ENCODE data around the gene ZFYVE9. TPM values are rescaled to one million over a fixed set of nuclear protein-coding genes. Genes with fewer than 3 reads are reported as not detected.
A peak's percentile ranks its signal among the peaks of the same experiment; 100 is the strongest.

Gene ZFYVE9
- total RNA-seq, 1 donor from 2014 or later: 16.5 TPM

DNA sequence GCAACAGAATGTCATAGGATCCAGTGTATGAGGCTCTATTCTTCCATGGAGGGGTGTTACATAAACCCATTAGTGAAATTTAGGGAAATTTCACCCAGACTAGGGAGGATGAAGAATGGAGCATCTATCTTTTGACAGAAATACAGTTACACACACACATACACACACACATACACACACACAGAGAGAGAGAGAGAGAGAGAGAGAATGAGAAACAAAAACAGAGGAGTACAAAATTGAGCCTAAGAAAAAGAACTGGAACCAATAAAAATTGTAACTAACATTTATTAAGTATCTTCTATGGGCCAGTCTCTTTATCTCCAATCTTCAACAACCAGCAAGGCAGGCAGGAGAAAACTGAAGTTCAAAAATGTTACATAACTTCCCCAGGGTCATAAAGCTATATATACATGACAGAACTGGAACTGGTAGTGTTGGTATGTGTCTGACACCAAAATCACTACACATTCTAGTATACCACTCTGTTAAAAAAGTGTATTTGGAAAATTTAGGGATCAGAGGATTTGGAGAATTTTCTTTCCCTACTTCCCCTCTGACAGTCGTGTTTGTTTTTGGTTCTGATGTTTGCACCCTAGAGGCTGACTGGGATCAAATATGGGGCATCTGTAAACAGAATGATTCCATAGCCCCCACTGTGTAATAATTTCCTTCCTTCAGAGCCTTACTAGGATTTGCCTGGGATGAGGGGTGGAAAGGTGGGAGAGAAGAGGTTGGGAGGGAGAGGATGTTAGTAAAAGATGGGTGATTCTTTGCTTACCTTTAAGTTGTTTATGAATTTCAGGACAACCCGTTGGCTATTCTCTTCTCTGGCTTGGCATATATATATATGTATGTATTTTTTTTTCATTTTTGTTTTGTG lies 1.0 kb upstream of the ZFYVE9 start:
- H2AFZ ChIP-seq (ENCODE audit: low read depth, low read length): no peak overlapping the region
- Mint-ChIP-seq H3K27me3 (ENCODE audit: low read depth, unreplicated experiment) (no peaks in the 10 kb centered on the region), H3K36me3 (ENCODE audit: low read depth, unreplicated experiment) (no peaks in the 10 kb centered on the region), H3K27ac (ENCODE audit: unreplicated experiment) (peak overlapping the region; percentile 77), H3K4me1 (ENCODE audit: low read depth, unreplicated experiment) (peaks cover 16% of the 10 kb centered on the region), H3K4me3 (ENCODE audit: unreplicated experiment) (peak overlapping the region; percentile 86), H3K9me3 (ENCODE audit: unreplicated experiment) (no peaks in the 10 kb centered on the region)
- H4K20me1 ChIP-seq (ENCODE audit: insufficient read depth, low read length): peaks cover 14% of the 10 kb centered on the region
- peak overlapping the region; percentile 92 for H3K9ac ChIP-seq (ENCODE audit: low read length)
- peak overlapping the region; percentile 93 for H3K4me2 ChIP-seq (ENCODE audit: low read length)
- TF ChIP-seq, protein P1, sequence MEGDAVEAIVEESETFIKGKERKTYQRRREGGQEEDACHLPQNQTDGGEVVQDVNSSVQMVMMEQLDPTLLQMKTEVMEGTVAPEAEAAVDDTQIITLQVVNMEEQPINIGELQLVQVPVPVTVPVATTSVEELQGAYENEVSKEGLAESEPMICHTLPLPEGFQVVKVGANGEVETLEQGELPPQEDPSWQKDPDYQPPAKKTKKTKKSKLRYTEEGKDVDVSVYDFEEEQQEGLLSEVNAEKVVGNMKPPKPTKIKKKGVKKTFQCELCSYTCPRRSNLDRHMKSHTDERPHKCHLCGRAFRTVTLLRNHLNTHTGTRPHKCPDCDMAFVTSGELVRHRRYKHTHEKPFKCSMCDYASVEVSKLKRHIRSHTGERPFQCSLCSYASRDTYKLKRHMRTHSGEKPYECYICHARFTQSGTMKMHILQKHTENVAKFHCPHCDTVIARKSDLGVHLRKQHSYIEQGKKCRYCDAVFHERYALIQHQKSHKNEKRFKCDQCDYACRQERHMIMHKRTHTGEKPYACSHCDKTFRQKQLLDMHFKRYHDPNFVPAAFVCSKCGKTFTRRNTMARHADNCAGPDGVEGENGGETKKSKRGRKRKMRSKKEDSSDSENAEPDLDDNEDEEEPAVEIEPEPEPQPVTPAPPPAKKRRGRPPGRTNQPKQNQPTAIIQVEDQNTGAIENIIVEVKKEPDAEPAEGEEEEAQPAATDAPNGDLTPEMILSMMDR (IDR thresholded peaks at IDR 0.05; ENCODE audit: insufficient read depth, low read depth, low read length): no peak
- TF ChIP-seq EZH2 (IDR thresholded peaks at IDR 0.05; ENCODE audit: insufficient read depth, low read length): no peak
- H3K4me3 ChIP-seq (ENCODE audit: insufficient read depth, low read depth, low read length): peak overlapping the region; percentile 92
- no peaks in the 10 kb centered on the region for H3K9me3 ChIP-seq (ENCODE audit: insufficient read depth, low read depth, low read length)
- no peak overlapping the region for H3K27ac ChIP-seq (ENCODE audit: low read depth, low read length)
- peaks cover 5% of the 10 kb centered on the region for H3K4me1 ChIP-seq (ENCODE audit: insufficient read depth, low read length)
- FAIRE-seq: no peak
- no peak for DNase-seq (ENCODE audit: low read depth)
- peaks cover 35% of the 10 kb centered on the region for H3K79me2 ChIP-seq (ENCODE audit: insufficient read depth, low read length)
- H3K27me3 ChIP-seq (ENCODE audit: insufficient read depth, low read length): no peaks in the 10 kb centered on the region
- H3K36me3 ChIP-seq (ENCODE audit: insufficient read depth, low read length): no peaks in the 10 kb centered on the region

DNA sequence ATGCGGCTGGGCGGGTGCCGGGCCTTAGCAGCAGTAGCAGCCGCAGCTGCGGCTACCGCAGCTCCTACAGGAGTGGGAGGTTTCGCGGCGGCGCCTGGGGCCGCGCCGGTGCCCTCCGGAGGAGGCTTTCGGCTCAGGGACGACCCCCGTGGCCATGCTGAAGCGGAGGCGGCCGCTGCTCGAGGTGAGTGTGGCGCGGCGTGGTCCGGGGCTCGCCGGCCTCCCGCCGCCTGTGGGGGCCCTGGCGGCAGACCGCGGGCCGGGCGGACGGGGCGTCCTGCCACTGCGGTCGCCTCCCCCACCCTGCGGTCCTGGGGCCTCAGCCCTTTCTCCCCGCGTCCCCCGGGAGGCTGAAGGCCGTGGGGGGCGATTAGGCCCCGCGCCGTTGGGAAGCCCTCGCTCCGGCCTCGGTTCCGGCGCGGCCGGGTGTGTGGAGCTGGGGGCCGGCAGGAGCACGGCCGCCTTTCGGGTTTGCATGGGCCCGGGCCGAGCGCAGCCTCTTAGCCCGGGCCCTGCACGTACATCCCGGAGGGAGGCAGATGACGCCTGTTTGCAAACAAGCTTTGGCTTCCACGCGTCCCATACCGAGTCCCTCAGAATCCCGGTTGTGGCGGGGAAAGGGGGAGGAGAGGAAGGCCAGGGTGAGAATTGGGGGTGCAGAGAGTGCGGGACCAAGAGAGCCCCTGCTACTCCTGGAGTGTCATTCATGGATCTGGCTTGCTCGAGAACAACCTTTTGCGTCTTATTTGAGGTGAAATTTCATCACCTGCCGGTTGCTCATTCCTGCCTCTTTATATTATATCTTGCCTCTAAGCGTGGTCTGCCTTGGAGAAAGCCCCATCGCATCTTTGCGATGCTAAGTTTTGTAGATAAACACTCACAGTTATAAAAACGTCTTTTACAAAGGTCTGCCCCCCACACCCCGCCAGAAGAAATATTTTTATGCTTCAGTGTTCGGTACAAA lies 613 bp downstream of the ZFYVE9 start:
- peaks cover 14% of the 10 kb centered on the region for H4K20me1 ChIP-seq (ENCODE audit: insufficient read depth, low read length)
- no peak for FAIRE-seq
- Mint-ChIP-seq H3K4me3 (ENCODE audit: unreplicated experiment) (peak overlapping the region; percentile 94), H3K9me3 (ENCODE audit: unreplicated experiment) (no peaks in the 10 kb centered on the region), H3K27me3 (ENCODE audit: low read depth, unreplicated experiment) (no peaks in the 10 kb centered on the region), H3K27ac (ENCODE audit: unreplicated experiment) (peak overlapping the region; percentile 90), H3K4me1 (ENCODE audit: low read depth, unreplicated experiment) (peaks cover 16% of the 10 kb centered on the region), H3K36me3 (ENCODE audit: low read depth, unreplicated experiment) (no peaks in the 10 kb centered on the region)
- H3K9me3 ChIP-seq (ENCODE audit: insufficient read depth, low read depth, low read length): no peaks in the 10 kb centered on the region
- H2AFZ ChIP-seq (ENCODE audit: low read depth, low read length): peak overlapping the region; percentile 93
- peaks cover 50% of the 10 kb centered on the region for H3K79me2 ChIP-seq (ENCODE audit: insufficient read depth, low read length)
- H3K27me3 ChIP-seq (ENCODE audit: insufficient read depth, low read length): no peaks in the 10 kb centered on the region
- H3K4me2 ChIP-seq (ENCODE audit: low read length): peak overlapping the region; percentile 93
- peak overlapping the region; percentile 92 for H3K4me3 ChIP-seq (ENCODE audit: insufficient read depth, low read depth, low read length)
- H3K9ac ChIP-seq (ENCODE audit: low read length): peak overlapping the region; percentile 92
- DNase-seq (ENCODE audit: low read depth): peak; percentile 43
- H3K36me3 ChIP-seq (ENCODE audit: insufficient read depth, low read length): no peaks in the 10 kb centered on the region
- H3K27ac ChIP-seq (ENCODE audit: low read depth, low read length): peak overlapping the region; percentile 84
- H3K4me1 ChIP-seq (ENCODE audit: insufficient read depth, low read length): peaks cover 5% of the 10 kb centered on the region
- no peak for TF ChIP-seq EZH2 (IDR thresholded peaks at IDR 0.05; ENCODE audit: insufficient read depth, low read length)
- TF ChIP-seq, protein P1 (IDR thresholded peaks at IDR 0.05; ENCODE audit: insufficient read depth, low read depth, low read length): no peak

Measured in astrocyte (in vitro differentiated cells and primary cell).